ENCODE measurements around the gene GAP43.

GAP43 gene

GRCh38 chr3:115624901-115625300 lies 1.6 kb downstream of the GAP43 start:
- H3K27ac ChIP-seq (replicated peaks; ENCODE audit: low read length), result no peak overlapping the region
- no peak overlapping the region for H2BK120ac ChIP-seq (ENCODE audit: low read depth, low read length)
- no peak overlapping the region for H4K91ac ChIP-seq (ENCODE audit: low read depth, low read length, poor library complexity)
- H3K14ac ChIP-seq (ENCODE audit: low read length), result no peak overlapping the region
- no peak overlapping the region for H2BK15ac ChIP-seq (ENCODE audit: low read length)
- H3K9ac ChIP-seq (ENCODE audit: low read depth, low read length, poor library complexity), result no peak overlapping the region
- no peaks in the 10 kb centered on the region for H3K79me1 ChIP-seq (ENCODE audit: low read depth, low read length)
- H3K4me2 ChIP-seq (ENCODE audit: insufficient read depth, low read length, poor library complexity, severe bottlenecking), result no peak overlapping the region
- WGBS, 2 donors (ENCODE audit: extremely low coverage in 2 of 2, insufficient read length in 2 of 2, insufficient replicate concordance in 1 of 2), result no CpG with 5 or more reads among the region's 5 CpGs
- no peak overlapping the region for H2BK12ac ChIP-seq (ENCODE audit: low read length)
- H3K36me3 ChIP-seq (replicated peaks in 1 of 2; ENCODE audit: control insufficient read depth in 2 of 2, insufficient read depth in 2 of 2, low read length in 2 of 2), result no peaks in the 10 kb centered on the region
- peaks cover 0 to 7% (median 3%) of the 10 kb centered on the region in 3 experiments for H3K27me3 ChIP-seq (ENCODE audit: control insufficient read depth in 3 of 3, insufficient read depth in 3 of 3, low read depth in 1 of 3, low read length in 3 of 3)
- no peak overlapping the region for H3K23ac ChIP-seq (ENCODE audit: low read depth, low read length, poor library complexity)
- H3K4me1 ChIP-seq (ENCODE audit: control insufficient read depth in 2 of 2, insufficient read depth in 1 of 2, low read depth in 1 of 2, low read length in 2 of 2), result peaks cover 8 to 20% of the 10 kb centered on the region in 2 donors
- no peak overlapping the region for H4K8ac ChIP-seq (ENCODE audit: low read depth, low read length)
- no peak overlapping the region for H2AFZ ChIP-seq (ENCODE audit: low read length)
- H3K4ac ChIP-seq (ENCODE audit: low read length), result no peak overlapping the region
- no peak for DNase-seq (ENCODE audit: low spot score)
- H2AK5ac ChIP-seq (ENCODE audit: low read depth, low read length), result no peak overlapping the region
- H3K18ac ChIP-seq (ENCODE audit: low read length), result no peak overlapping the region
- H3K9me3 ChIP-seq (replicated peaks in 1 of 2; ENCODE audit: control insufficient read depth in 2 of 2, insufficient read depth in 1 of 2, low read depth in 1 of 2, low read length in 2 of 2), result no peaks in the 10 kb centered on the region
- no peak overlapping the region for H2BK5ac ChIP-seq (ENCODE audit: low read length)
- H3K4me3 ChIP-seq (ENCODE audit: low read length in 2 of 2), result no peak overlapping the region

DNA sequence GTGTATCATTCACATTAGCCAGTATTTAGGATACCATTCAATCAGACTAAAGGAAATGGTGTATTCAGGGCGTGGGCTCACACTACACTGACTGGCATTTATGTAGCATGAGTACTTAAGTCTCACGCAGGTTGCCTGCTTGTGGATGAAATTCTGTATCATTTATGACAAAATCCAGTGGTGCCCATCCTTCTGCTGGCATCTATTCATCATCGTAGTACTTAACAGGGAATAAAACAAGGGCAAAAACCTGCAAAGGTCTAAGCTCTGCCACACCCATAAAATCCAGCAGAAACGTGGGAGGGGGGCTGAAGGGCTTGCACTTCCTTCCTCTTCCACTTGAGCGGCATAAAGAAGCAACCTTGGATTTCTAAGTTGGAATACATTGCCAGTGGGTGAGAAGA lies 2.7 kb downstream of the GAP43 start:
- Histone ChIP-seq H3K9ac (ENCODE audit: low read depth, low read length, poor library complexity) (no peak overlapping the region), H3K18ac (ENCODE audit: low read length) (no peak overlapping the region), H2BK5ac (ENCODE audit: low read length) (no peak overlapping the region), H2AK5ac (ENCODE audit: low read depth, low read length) (no peak overlapping the region), H4K8ac (ENCODE audit: low read depth, low read length) (no peak overlapping the region), H3K4me2 (ENCODE audit: insufficient read depth, low read length, poor library complexity, severe bottlenecking) (no peak overlapping the region), H3K79me1 (ENCODE audit: low read depth, low read length) (no peaks in the 10 kb centered on the region), H3K36me3 (replicated peaks in 1 of 2; ENCODE audit: control insufficient read depth in 2 of 2, insufficient read depth in 2 of 2, low read length in 2 of 2) (no peaks in the 10 kb centered on the region), H2BK12ac (ENCODE audit: low read length) (no peak overlapping the region), H4K91ac (ENCODE audit: low read depth, low read length, poor library complexity) (no peak overlapping the region), H3K4ac (ENCODE audit: low read length) (no peak overlapping the region), H3K4me1 (ENCODE audit: control insufficient read depth in 2 of 2, insufficient read depth in 1 of 2, low read depth in 1 of 2, low read length in 2 of 2) (peaks cover 8 to 20% of the 10 kb centered on the region in 2 donors), H2BK15ac (ENCODE audit: low read length) (no peak overlapping the region), H3K4me3 (ENCODE audit: low read length in 2 of 2) (no peak overlapping the region), H3K14ac (ENCODE audit: low read length) (no peak overlapping the region), H3K23ac (ENCODE audit: low read depth, low read length, poor library complexity) (no peak overlapping the region), H3K9me3 (replicated peaks in 1 of 2; ENCODE audit: control insufficient read depth in 2 of 2, insufficient read depth in 1 of 2, low read depth in 1 of 2, low read length in 2 of 2) (no peaks in the 10 kb centered on the region), H2BK120ac (ENCODE audit: low read depth, low read length) (no peak overlapping the region), H3K27me3 (ENCODE audit: control insufficient read depth in 3 of 3, insufficient read depth in 3 of 3, low read depth in 1 of 3, low read length in 3 of 3) (peaks cover 0 to 7% (median 3%) of the 10 kb centered on the region in 3 experiments), H2AFZ (ENCODE audit: low read length) (no peak overlapping the region), H3K27ac (replicated peaks; ENCODE audit: low read length) (no peak overlapping the region)
- no CpG with 5 or more reads among the region's 5 CpGs for WGBS, 2 donors (ENCODE audit: extremely low coverage in 2 of 2, insufficient read length in 2 of 2, insufficient replicate concordance in 1 of 2)
- no peak for DNase-seq (ENCODE audit: low spot score)

- no peak for DNase-seq (ENCODE audit: low spot score)
- no peak overlapping the region for H2BK12ac ChIP-seq (ENCODE audit: low read length)
- no peak overlapping the region for H3K14ac ChIP-seq (ENCODE audit: low read length)
- no peaks in the 10 kb centered on the region for H3K9me3 ChIP-seq (replicated peaks in 1 of 2; ENCODE audit: control insufficient read depth in 2 of 2, insufficient read depth in 1 of 2, low read depth in 1 of 2, low read length in 2 of 2)
- peaks cover 0 to 7% (median 3%) of the 10 kb centered on the region in 3 experiments for H3K27me3 ChIP-seq (ENCODE audit: control insufficient read depth in 3 of 3, insufficient read depth in 3 of 3, low read depth in 1 of 3, low read length in 3 of 3)
- H3K23ac ChIP-seq (ENCODE audit: low read depth, low read length, poor library complexity), result no peak overlapping the region
- no peak overlapping the region for H4K8ac ChIP-seq (ENCODE audit: low read depth, low read length)
- H3K4me1 ChIP-seq (ENCODE audit: control insufficient read depth in 2 of 2, insufficient read depth in 1 of 2, low read depth in 1 of 2, low read length in 2 of 2), result peaks cover 8 to 20% of the 10 kb centered on the region in 2 donors
- no CpG with 5 or more reads among the region's 3 CpGs for WGBS, 2 donors (ENCODE audit: extremely low coverage in 2 of 2, insufficient read length in 2 of 2, insufficient replicate concordance in 1 of 2)
- H3K18ac ChIP-seq (ENCODE audit: low read length), result no peak overlapping the region
- H3K79me1 ChIP-seq (ENCODE audit: low read depth, low read length), result no peaks in the 10 kb centered on the region
- H2BK5ac ChIP-seq (ENCODE audit: low read length), result no peak overlapping the region
- no peak overlapping the region for H2BK120ac ChIP-seq (ENCODE audit: low read depth, low read length)
- no peak overlapping the region for H4K91ac ChIP-seq (ENCODE audit: low read depth, low read length, poor library complexity)
- H2BK15ac ChIP-seq (ENCODE audit: low read length), result no peak overlapping the region
- no peak overlapping the region for H2AK5ac ChIP-seq (ENCODE audit: low read depth, low read length)
- H3K4me3 ChIP-seq (ENCODE audit: low read length in 2 of 2), result no peak overlapping the region
- H3K4ac ChIP-seq (ENCODE audit: low read length), result no peak overlapping the region
- H3K9ac ChIP-seq (ENCODE audit: low read depth, low read length, poor library complexity), result no peak overlapping the region
- no peak overlapping the region for H2AFZ ChIP-seq (ENCODE audit: low read length)
- no peak overlapping the region for H3K27ac ChIP-seq (replicated peaks; ENCODE audit: low read length)
- H3K4me2 ChIP-seq (ENCODE audit: insufficient read depth, low read length, poor library complexity, severe bottlenecking), result no peak overlapping the region
- no peaks in the 10 kb centered on the region for H3K36me3 ChIP-seq (replicated peaks in 1 of 2; ENCODE audit: control insufficient read depth in 2 of 2, insufficient read depth in 2 of 2, low read length in 2 of 2)
Measured at GRCh38 chr3:115626721-115627120, 3.4 kb downstream of the GAP43 start.

DNA sequence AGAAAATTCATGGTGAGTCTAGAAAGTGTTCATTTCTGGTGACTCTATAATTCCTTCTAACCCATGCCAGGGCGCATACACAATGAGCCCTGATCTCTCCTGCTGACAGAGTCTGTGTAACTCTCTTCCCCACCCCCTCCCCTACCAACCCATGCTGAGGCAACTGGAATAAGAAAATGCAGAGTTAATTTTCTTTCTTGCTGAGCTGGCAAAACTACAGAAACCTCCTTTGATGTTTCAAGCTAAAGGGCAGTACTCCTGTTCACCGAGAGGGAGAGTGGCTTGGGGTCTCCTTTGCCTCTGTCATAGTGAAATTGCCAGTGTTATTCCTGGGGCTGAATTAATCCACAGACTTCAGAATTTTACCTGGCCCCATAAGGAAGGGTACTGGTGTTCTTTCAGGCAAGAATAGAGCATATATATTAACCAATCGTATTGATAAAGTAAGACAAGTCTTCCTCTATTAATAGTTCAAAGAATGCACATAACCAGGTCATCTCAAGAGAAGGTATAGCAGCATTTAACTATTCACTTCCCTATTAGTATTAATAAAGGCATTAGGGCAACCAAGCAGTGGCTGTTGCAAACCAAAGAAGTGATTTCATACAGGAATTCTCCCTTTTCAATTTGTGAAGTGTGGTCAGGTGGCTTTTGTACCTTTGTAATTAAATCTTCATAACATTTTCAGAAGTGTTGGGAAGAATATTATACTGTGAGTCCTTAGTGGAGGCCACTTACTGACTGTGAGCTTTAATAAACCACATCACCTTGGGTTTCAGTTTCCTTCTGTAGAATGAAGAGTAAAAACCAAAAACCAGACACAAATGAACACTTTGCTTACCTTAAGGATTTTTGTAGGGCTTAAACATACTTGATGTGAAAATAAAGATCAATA lies 4.1 kb downstream of the GAP43 start:
- Histone ChIP-seq H3K79me1 (ENCODE audit: low read depth, low read length) (no peaks in the 10 kb centered on the region), H3K4me2 (ENCODE audit: insufficient read depth, low read length, poor library complexity, severe bottlenecking) (no peak overlapping the region), H4K91ac (ENCODE audit: low read depth, low read length, poor library complexity) (no peak overlapping the region), H3K4me3 (ENCODE audit: low read length in 2 of 2) (no peak overlapping the region), H2AK5ac (ENCODE audit: low read depth, low read length) (no peak overlapping the region), H2BK120ac (ENCODE audit: low read depth, low read length) (no peak overlapping the region), H3K9me3 (replicated peaks in 1 of 2; ENCODE audit: control insufficient read depth in 2 of 2, insufficient read depth in 1 of 2, low read depth in 1 of 2, low read length in 2 of 2) (no peaks in the 10 kb centered on the region), H3K9ac (ENCODE audit: low read depth, low read length, poor library complexity) (no peak overlapping the region), H3K18ac (ENCODE audit: low read length) (no peak overlapping the region), H3K4me1 (ENCODE audit: control insufficient read depth in 2 of 2, insufficient read depth in 1 of 2, low read depth in 1 of 2, low read length in 2 of 2) (peaks cover 10 to 20% of the 10 kb centered on the region in 2 donors), H2BK5ac (ENCODE audit: low read length) (no peak overlapping the region), H2AFZ (ENCODE audit: low read length) (peak overlapping the region; percentile 50), H3K4ac (ENCODE audit: low read length) (no peak overlapping the region), H3K23ac (ENCODE audit: low read depth, low read length, poor library complexity) (no peak overlapping the region), H2BK15ac (ENCODE audit: low read length) (no peak overlapping the region), H3K27ac (replicated peaks; ENCODE audit: low read length) (no peak overlapping the region), H3K36me3 (replicated peaks in 1 of 2; ENCODE audit: control insufficient read depth in 2 of 2, insufficient read depth in 2 of 2, low read length in 2 of 2) (no peaks in the 10 kb centered on the region), H3K14ac (ENCODE audit: low read length) (no peak overlapping the region), H4K8ac (ENCODE audit: low read depth, low read length) (no peak overlapping the region), H2BK12ac (ENCODE audit: low read length) (no peak overlapping the region), H3K27me3 (ENCODE audit: control insufficient read depth in 3 of 3, insufficient read depth in 3 of 3, low read depth in 1 of 3, low read length in 3 of 3) (peaks cover 0 to 7% (median 3%) of the 10 kb centered on the region in 3 experiments)
- no CpG with 5 or more reads among the region's 3 CpGs for WGBS, 2 donors (ENCODE audit: extremely low coverage in 2 of 2, insufficient read length in 2 of 2, insufficient replicate concordance in 1 of 2)
- no peak for DNase-seq (ENCODE audit: low spot score)

Data from neuronal stem cell (in vitro differentiated cells).